ENCODE results near the gene RNF148. TPM values are rescaled to one million over a fixed set of nuclear protein-coding genes. Genes with fewer than 3 reads are reported as not detected.

RNF148 gene, protein sequence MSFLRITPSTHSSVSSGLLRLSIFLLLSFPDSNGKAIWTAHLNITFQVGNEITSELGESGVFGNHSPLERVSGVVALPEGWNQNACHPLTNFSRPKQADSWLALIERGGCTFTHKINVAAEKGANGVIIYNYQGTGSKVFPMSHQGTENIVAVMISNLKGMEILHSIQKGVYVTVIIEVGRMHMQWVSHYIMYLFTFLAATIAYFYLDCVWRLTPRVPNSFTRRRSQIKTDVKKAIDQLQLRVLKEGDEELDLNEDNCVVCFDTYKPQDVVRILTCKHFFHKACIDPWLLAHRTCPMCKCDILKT
- total RNA-seq (2022), result not detected in 2 replicates
- Bru-seq, nascent RNA, result percentile 57 among the genes with signal in this experiment
- percentile 47 among the genes with signal in this experiment for BruChase-seq, experiment 1, labeled RNA remaining after a 2-hour chase
- percentile 31 among the genes with signal in this experiment for BruChase-seq, experiment 2, labeled RNA remaining after a 6-hour chase
- long read RNA-seq, result 0 reads

DNA sequence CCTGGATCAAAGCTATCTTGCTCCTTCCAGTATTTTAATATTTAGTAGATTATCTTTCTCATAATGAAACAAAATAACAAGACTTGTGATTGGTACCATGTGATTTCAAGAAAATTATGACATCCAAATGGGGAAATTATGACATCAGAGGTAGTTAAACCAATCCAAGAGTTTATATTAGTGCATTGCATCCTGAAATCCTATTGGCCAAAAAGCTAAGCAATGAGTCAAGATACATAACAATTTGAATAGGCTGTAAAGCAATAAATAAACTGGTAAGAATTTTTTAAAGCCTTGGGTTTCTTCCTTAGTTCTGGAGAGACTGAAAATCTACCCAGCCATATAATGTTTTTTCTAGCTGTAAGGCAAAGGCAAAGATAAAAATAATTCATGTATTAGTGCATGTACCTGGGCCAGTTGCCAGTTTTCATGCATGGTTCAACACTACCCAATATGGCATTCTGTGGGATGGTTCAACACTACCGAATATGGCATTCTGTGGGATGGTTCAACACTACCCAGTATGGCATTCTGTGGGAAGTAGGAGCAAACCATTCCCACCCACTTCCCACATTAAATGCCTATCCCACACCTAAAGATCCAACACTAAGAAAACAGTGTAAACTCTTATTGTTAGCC lies at the start of gene RNF148:
RNF148 (minus strand) TSS at position 51 of the 639 bp plus-strand sequence. CDS start 172 bp downstream, outside the sequence.
- POLR2A ChIA-PET, result no interaction called here
- BruUV-seq (replicated peaks), result no TSS peak

DNA sequence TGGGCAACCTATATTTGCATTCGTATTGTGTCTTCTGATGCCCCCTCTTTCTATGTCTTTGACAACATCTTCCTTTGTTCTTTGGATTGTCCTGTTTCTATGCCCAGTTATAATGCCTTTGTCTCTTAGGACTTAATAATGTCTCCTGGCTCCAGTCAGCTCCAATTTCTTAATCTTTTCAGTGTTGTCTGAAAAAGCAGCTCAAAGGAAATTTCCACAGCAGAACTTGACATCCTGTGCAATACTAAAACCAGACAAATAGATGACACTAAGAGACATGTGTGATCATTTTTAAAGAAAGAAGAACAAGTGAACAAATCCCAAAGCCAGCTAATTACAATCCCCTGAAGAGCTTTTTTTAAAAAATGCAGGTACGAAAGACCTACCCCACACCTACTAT lies 47.7 kb upstream of the RNF148 start:
- Histone ChIP-seq H3K4me3 (ENCODE audit: low read depth, low read length) (no peak overlapping the region), H3K27me3 (replicated peaks; ENCODE audit: control insufficient read depth, insufficient read depth, low read length) (no peaks in the 10 kb centered on the region), H3K4me1 (peaks cover 14% of the 10 kb centered on the region), H3K36me3 (ENCODE audit: control insufficient read depth, insufficient read depth, low read length) (no peaks in the 10 kb centered on the region), H3K9me3 (no peaks in the 10 kb centered on the region)
- BruUV-seq (replicated peaks), result no TSS peak
- Mint-ChIP-seq H3K4me3 (ENCODE audit: unreplicated experiment) (no peak overlapping the region), H3K36me3 (ENCODE audit: insufficient read depth, unreplicated experiment) (no peaks in the 10 kb centered on the region), H3K27me3 (ENCODE audit: insufficient read depth, unreplicated experiment) (no peaks in the 10 kb centered on the region), H3K4me1 (ENCODE audit: low read depth, unreplicated experiment) (peaks cover 13% of the 10 kb centered on the region), H3K9me3 (ENCODE audit: unreplicated experiment) (no peaks in the 10 kb centered on the region), H3K27ac (ENCODE audit: unreplicated experiment) (no peak overlapping the region)
- TF ChIP-seq, protein P1, sequence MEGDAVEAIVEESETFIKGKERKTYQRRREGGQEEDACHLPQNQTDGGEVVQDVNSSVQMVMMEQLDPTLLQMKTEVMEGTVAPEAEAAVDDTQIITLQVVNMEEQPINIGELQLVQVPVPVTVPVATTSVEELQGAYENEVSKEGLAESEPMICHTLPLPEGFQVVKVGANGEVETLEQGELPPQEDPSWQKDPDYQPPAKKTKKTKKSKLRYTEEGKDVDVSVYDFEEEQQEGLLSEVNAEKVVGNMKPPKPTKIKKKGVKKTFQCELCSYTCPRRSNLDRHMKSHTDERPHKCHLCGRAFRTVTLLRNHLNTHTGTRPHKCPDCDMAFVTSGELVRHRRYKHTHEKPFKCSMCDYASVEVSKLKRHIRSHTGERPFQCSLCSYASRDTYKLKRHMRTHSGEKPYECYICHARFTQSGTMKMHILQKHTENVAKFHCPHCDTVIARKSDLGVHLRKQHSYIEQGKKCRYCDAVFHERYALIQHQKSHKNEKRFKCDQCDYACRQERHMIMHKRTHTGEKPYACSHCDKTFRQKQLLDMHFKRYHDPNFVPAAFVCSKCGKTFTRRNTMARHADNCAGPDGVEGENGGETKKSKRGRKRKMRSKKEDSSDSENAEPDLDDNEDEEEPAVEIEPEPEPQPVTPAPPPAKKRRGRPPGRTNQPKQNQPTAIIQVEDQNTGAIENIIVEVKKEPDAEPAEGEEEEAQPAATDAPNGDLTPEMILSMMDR (IDR thresholded peaks at IDR 0.05; ENCODE audit: insufficient read depth in 1 of 2, low read depth in 1 of 2, low read length in 1 of 2, severe bottlenecking in 1 of 2, unreplicated experiment in 1 of 2), result no peak
- intact Hi-C loops (cut with micrococcal nuclease; ENCODE audit: unreplicated experiment), result no loop called here
- ChIA-PET CTCF (no interaction called here), POLR2A (no interaction called here)
- DNase-seq, result no peak

More for the DNA sequence above, at the start of gene RNF148:
- CTCF ChIA-PET, result no interaction called here
- Histone ChIP-seq H3K4me1 (no peaks in the 10 kb centered on the region), H3K27me3 (replicated peaks; ENCODE audit: control insufficient read depth, insufficient read depth, low read length) (no peaks in the 10 kb centered on the region), H3K36me3 (ENCODE audit: control insufficient read depth, insufficient read depth, low read length) (no peaks in the 10 kb centered on the region), H3K9me3 (no peaks in the 10 kb centered on the region), H3K4me3 (ENCODE audit: low read depth, low read length) (no peak within 1 kb of the TSS)
- Mint-ChIP-seq H3K4me3 (ENCODE audit: unreplicated experiment) (no peak within 1 kb of the TSS), H3K36me3 (ENCODE audit: insufficient read depth, unreplicated experiment) (no peaks in the 10 kb centered on the region), H3K27ac (ENCODE audit: unreplicated experiment) (no peak within 1 kb of the TSS), H3K27me3 (ENCODE audit: insufficient read depth, unreplicated experiment) (peaks cover 3% of the 10 kb centered on the region), H3K9me3 (ENCODE audit: unreplicated experiment) (no peaks in the 10 kb centered on the region), H3K4me1 (ENCODE audit: low read depth, unreplicated experiment) (no peaks in the 10 kb centered on the region)
- TF ChIP-seq, protein P1 (IDR thresholded peaks at IDR 0.05; ENCODE audit: insufficient read depth in 1 of 2, low read depth in 1 of 2, low read length in 1 of 2, severe bottlenecking in 1 of 2, unreplicated experiment in 1 of 2), result no peak
- DNase-seq, result no peak
- intact Hi-C loops (cut with micrococcal nuclease; ENCODE audit: unreplicated experiment), result no loop called here

DNA sequence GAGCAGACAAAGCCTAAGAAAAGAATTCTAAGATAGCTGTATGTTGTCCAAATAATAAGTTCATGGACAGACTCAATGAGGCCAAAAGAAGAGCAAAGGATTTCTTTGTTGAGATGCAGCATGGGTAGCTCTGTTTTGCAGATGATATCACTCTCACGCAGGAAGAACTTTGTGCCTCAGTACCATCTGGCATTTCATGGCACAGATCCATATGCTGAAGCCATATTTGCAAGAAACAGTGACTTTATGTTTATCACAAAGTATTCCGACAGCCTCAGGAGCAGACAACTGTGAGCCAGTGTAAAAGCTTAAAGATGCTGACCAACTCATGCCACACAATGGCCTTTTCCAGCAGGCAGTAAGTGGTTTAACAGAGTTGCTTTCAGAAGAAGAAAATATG lies 45.5 kb upstream of the RNF148 start:
- Mint-ChIP-seq H3K4me3 (ENCODE audit: unreplicated experiment) (no peak overlapping the region), H3K27me3 (ENCODE audit: insufficient read depth, unreplicated experiment) (no peaks in the 10 kb centered on the region), H3K4me1 (ENCODE audit: low read depth, unreplicated experiment) (peaks cover 13% of the 10 kb centered on the region), H3K27ac (ENCODE audit: unreplicated experiment) (no peak overlapping the region), H3K9me3 (ENCODE audit: unreplicated experiment) (no peaks in the 10 kb centered on the region), H3K36me3 (ENCODE audit: insufficient read depth, unreplicated experiment) (no peaks in the 10 kb centered on the region)
- Histone ChIP-seq H3K9me3 (no peaks in the 10 kb centered on the region), H3K27me3 (replicated peaks; ENCODE audit: control insufficient read depth, insufficient read depth, low read length) (no peaks in the 10 kb centered on the region), H3K36me3 (ENCODE audit: control insufficient read depth, insufficient read depth, low read length) (no peaks in the 10 kb centered on the region), H3K4me3 (ENCODE audit: low read depth, low read length) (no peak overlapping the region), H3K4me1 (peaks cover 9% of the 10 kb centered on the region)
- no TSS peak for BruUV-seq (replicated peaks)
- TF ChIP-seq, protein P1 (IDR thresholded peaks at IDR 0.05; ENCODE audit: insufficient read depth in 1 of 2, low read depth in 1 of 2, low read length in 1 of 2, severe bottlenecking in 1 of 2, unreplicated experiment in 1 of 2), result no peak
- CTCF ChIA-PET, result no interaction called here
- POLR2A ChIA-PET, result no interaction called here
- intact Hi-C loops (cut with micrococcal nuclease; ENCODE audit: unreplicated experiment), result no loop called here
- no peak for DNase-seq

All from Caco-2 (cell line).